GM19328 (cell line): ENCODE data around the gene GKAP1.
A peak's percentile ranks its signal among the peaks of the same experiment; 100 is the strongest.
"Not testable (repeated sequence)": the region's sequence is repeated elsewhere in the genome, so short reads cannot be mapped to it uniquely, and the experiment has no call there.

Source experiments
- ATAC-seq: cut with Tn5 transposase; IDR thresholded peaks from one replicate; pipeline ENCODE4 v1.9.1; 2021; ENCODE audit warnings: mild to moderate bottlenecking, moderate library complexity; ENCODE audit not compliant: unreplicated experiment

Gene GKAP1

GRCh38 chr9:83817356-83818278 lies at the start of gene GKAP1:
Gene GKAP1, minus strand, starts transcription at chr9:83817769. Its CDS starts 11,252 bp downstream, at chr9:83806517.
- peak; percentile 82 for ATAC-seq

GRCh38 chr9:83849895-83850294 lies 32.3 kb upstream of the GKAP1 start:
- not testable (repeated sequence) for ATAC-seq

- ATAC-seq: not testable (repeated sequence)
Measured at GRCh38 chr9:83837070-83837643, 19.6 kb upstream of the GKAP1 start.

- not testable (repeated sequence) for ATAC-seq
Measured at GRCh38 chr9:83830426-83831071, 13.0 kb upstream of the GKAP1 start.

GRCh38 chr9:83824986-83825623 lies 7.5 kb upstream of the GKAP1 start:
- ATAC-seq: not testable (repeated sequence)

GRCh38 chr9:83817011-83817355 lies 586 bp downstream of the GKAP1 start:
- peak; percentile 10 for ATAC-seq

- ATAC-seq: not testable (repeated sequence)
Measured at GRCh38 chr9:83815120-83815519, 2.4 kb downstream of the GKAP1 start.

- ATAC-seq: not testable (repeated sequence)
Measured at GRCh38 chr9:83809213-83809612, 8.4 kb downstream of the GKAP1 start.

- ATAC-seq: not testable (repeated sequence)
Measured at GRCh38 chr9:83804454-83804853, 13.1 kb downstream of the GKAP1 start.

- ATAC-seq: not testable (repeated sequence)
Measured at GRCh38 chr9:83803941-83804340, 13.6 kb downstream of the GKAP1 start.

GRCh38 chr9:83800236-83801033 lies 17.1 kb downstream of the GKAP1 start:
- ATAC-seq: no peak

GRCh38 chr9:83794051-83794450 lies 23.5 kb downstream of the GKAP1 start:
- no peak for ATAC-seq

- ATAC-seq: no peak
Measured at GRCh38 chr9:83792746-83793145, 24.8 kb downstream of the GKAP1 start.

- ATAC-seq: no peak
Measured at GRCh38 chr9:83778164-83778563, 39.4 kb downstream of the GKAP1 start.

GRCh38 chr9:83775932-83776331 lies 41.6 kb downstream of the GKAP1 start:
- ATAC-seq: no peak

GRCh38 chr9:83772860-83773259 lies 44.7 kb downstream of the GKAP1 start:
- ATAC-seq: no peak

GRCh38 chr9:83765376-83765775 lies 52.2 kb downstream of the GKAP1 start:
- no peak for ATAC-seq

- ATAC-seq: no peak
Measured at GRCh38 chr9:83754383-83754977, 63.1 kb downstream of the GKAP1 start.

- no peak for ATAC-seq
Measured at GRCh38 chr9:83749706-83750105, 67.9 kb downstream of the GKAP1 start.

GRCh38 chr9:83744206-83744605 lies 73.4 kb downstream of the GKAP1 start:
- no peak for ATAC-seq
